Calu3 (cell line): ENCODE results near the gene CCR5AS.

Source experiments
- BruUV-seq: library from RNA; stranded (reverse); fragments of 400-500 nt; replicated peaks from 2 replicates; lab custom pipeline; 2021; lab: Mats Ljungman, UMichigan
- CTCF ChIA-PET: fragments of 300-600 bp; sonication (Branson Sonifier 250); formaldehyde crosslinking; loops from one replicate; lab custom pipeline; 2022; ENCODE audit warnings: antibody characterized with exemption; lab: Charles Lee
- DNase-seq: peaks from one replicate; pipeline ENCODE4 v3.0.0; 2022
- H3K27ac Mint-ChIP-seq: one replicate; pipeline ENCODE4 v1.8.0; 2022; ENCODE audit warnings: mixed read lengths; ENCODE audit not compliant: unreplicated experiment
- H3K27me3 Mint-ChIP-seq: one replicate; pipeline ENCODE4 v1.8.0; 2022; ENCODE audit warnings: mixed read lengths; ENCODE audit not compliant: unreplicated experiment
- H3K36me3 Mint-ChIP-seq: one replicate; pipeline ENCODE4 v1.8.0; 2022; ENCODE audit warnings: mild to moderate bottlenecking, moderate library complexity, mixed read lengths; ENCODE audit not compliant: insufficient read depth, unreplicated experiment
- H3K4me1 Mint-ChIP-seq: one replicate; pipeline ENCODE4 v1.8.0; 2022; ENCODE audit warnings: mild to moderate bottlenecking, low read depth, mixed read lengths; ENCODE audit not compliant: unreplicated experiment
- H3K4me3 Mint-ChIP-seq: one replicate; pipeline ENCODE4 v1.8.0; 2022; ENCODE audit warnings: mild to moderate bottlenecking, low read depth, moderate library complexity, mixed read lengths; ENCODE audit not compliant: unreplicated experiment
- H3K9me3 Mint-ChIP-seq: one replicate; pipeline ENCODE4 v1.8.0; 2022; ENCODE audit warnings: low read depth, mixed read lengths; ENCODE audit not compliant: unreplicated experiment
- CTCF ChIP-seq: fragments of 200-600 bp; IDR thresholded peaks from one replicate; pipeline ENCODE4 v1.8.0; 2022; ENCODE audit warnings: antibody characterized with exemption; ENCODE audit not compliant: unreplicated experiment
- intact Hi-C: fragments of 100-400 bp; cut with micrococcal nuclease; formaldehyde crosslinking; loops from one replicate; pipeline ENCODE4 v1.10.0; 2022; ENCODE audit not compliant: unreplicated experiment

The CCR5AS gene

GRCh38 chr3:46416811-46417510 lies 10.1 kb upstream of the CCR5AS start:
- DNase-seq, result no peak
- CTCF ChIA-PET, result no interaction called here
- no peaks in the 10 kb centered on the region for H3K27me3 Mint-ChIP-seq
- no peaks in the 10 kb centered on the region for H3K36me3 Mint-ChIP-seq
- no peak overlapping the region for H3K4me3 Mint-ChIP-seq
- no TSS peak for BruUV-seq
- TF ChIP-seq CTCF, result no peak
- H3K9me3 Mint-ChIP-seq, result no peaks in the 10 kb centered on the region
- H3K27ac Mint-ChIP-seq, result no peak overlapping the region
- peaks cover 24% of the 10 kb centered on the region for H3K4me1 Mint-ChIP-seq
- intact Hi-C loops, result no loop called here

GRCh38 chr3:46416125-46416810 lies 9.4 kb upstream of the CCR5AS start:
- peaks cover 27% of the 10 kb centered on the region for H3K4me1 Mint-ChIP-seq
- intact Hi-C loops, result no loop called here
- H3K27ac Mint-ChIP-seq, result no peak overlapping the region
- DNase-seq, result no peak
- no TSS peak for BruUV-seq
- H3K4me3 Mint-ChIP-seq, result no peak overlapping the region
- H3K9me3 Mint-ChIP-seq, result no peaks in the 10 kb centered on the region
- TF ChIP-seq CTCF, result no peak
- no peaks in the 10 kb centered on the region for H3K36me3 Mint-ChIP-seq
- CTCF ChIA-PET, result no interaction called here
- no peaks in the 10 kb centered on the region for H3K27me3 Mint-ChIP-seq

GRCh38 chr3:46414739-46415138 lies 7.9 kb upstream of the CCR5AS start:
- peaks cover 27% of the 10 kb centered on the region for H3K4me1 Mint-ChIP-seq

GRCh38 chr3:46413951-46414350 lies 7.1 kb upstream of the CCR5AS start:
- no peak overlapping the region for H3K27ac Mint-ChIP-seq
- H3K36me3 Mint-ChIP-seq, result no peaks in the 10 kb centered on the region
- no peak overlapping the region for H3K4me3 Mint-ChIP-seq
- intact Hi-C loops, result no loop called here
- TF ChIP-seq CTCF, result no peak
- no peak for DNase-seq
- no peaks in the 10 kb centered on the region for H3K27me3 Mint-ChIP-seq
- peaks cover 27% of the 10 kb centered on the region for H3K4me1 Mint-ChIP-seq
- no peaks in the 10 kb centered on the region for H3K9me3 Mint-ChIP-seq
- no TSS peak for BruUV-seq
- CTCF ChIA-PET, result no interaction called here

More at GRCh38 chr3:46414739-46415138, 7.9 kb upstream of the CCR5AS start:
- no TSS peak for BruUV-seq
- Mint-ChIP-seq H3K27ac (no peak overlapping the region), H3K4me3 (no peak overlapping the region), H3K9me3 (no peaks in the 10 kb centered on the region), H3K36me3 (no peaks in the 10 kb centered on the region), H3K27me3 (no peaks in the 10 kb centered on the region)
- intact Hi-C loops, result no loop called here
- CTCF ChIA-PET, result no interaction called here
- DNase-seq, result no peak
- TF ChIP-seq CTCF, result no peak
